Chondrocyte (in vitro differentiated cells): ENCODE data around the gene VSTM5. TPM values are rescaled to one million over a fixed set of nuclear protein-coding genes. Genes with fewer than 3 reads are reported as not detected.

ENCODE experiments used
- DNase-seq: peaks from one replicate; pipeline ENCODE4 v3.0.0; 2021; ENCODE audit warnings: mixed read lengths, low spot score
- H3K27ac Mint-ChIP-seq: one replicate; pipeline ENCODE4 v1.8.0; 2021; ENCODE audit warnings: mild to moderate bottlenecking, moderate library complexity, mixed read lengths; ENCODE audit not compliant: unreplicated experiment
- H3K27me3 Mint-ChIP-seq: 2 replicates; pipeline ENCODE4 v1.8.0; 2021; ENCODE audit warnings: low read depth, mixed read lengths
- H3K36me3 Mint-ChIP-seq: 2 replicates; pipeline ENCODE4 v1.8.0; 2021; ENCODE audit warnings: low read depth, mixed read lengths
- H3K4me1 Mint-ChIP-seq: 2 replicates; pipeline ENCODE4 v1.8.0; 2021; ENCODE audit warnings: low read depth, mild to moderate bottlenecking, mixed read lengths
- H3K4me3 Mint-ChIP-seq: one replicate; pipeline ENCODE4 v1.8.0; 2021; ENCODE audit warnings: mild to moderate bottlenecking, moderate library complexity, mixed read lengths; ENCODE audit not compliant: unreplicated experiment
- H3K9me3 Mint-ChIP-seq: 2 replicates; pipeline ENCODE4 v1.8.0; 2021; ENCODE audit warnings: low read depth, mixed read lengths
- CTCF ChIP-seq: fragments of 200-600 bp; sonication (generic); IDR thresholded peaks from 2 replicates; pipeline ENCODE4 v1.5.0; 2021; ENCODE audit warnings: antibody characterized with exemption, mild to moderate bottlenecking, moderate library complexity
- total RNA-seq: library from RNA; stranded (reverse); gene quantifications from 3 replicates; pipeline ENCODE4 v1.2.1, GENCODE V29; 2021

The VSTM5 gene
- total RNA-seq, 1 donor from 2014 or later = not detected

GRCh38 chr11:93849201-93849600 is 1.2 kb downstream of the VSTM5 start:
- TF ChIP-seq CTCF = no peak
- H3K27ac Mint-ChIP-seq = no peak overlapping the region

GRCh38 chr11:93846411-93846810 is 4.0 kb downstream of the VSTM5 start:
- no peaks in the 10 kb centered on the region for H3K27me3 Mint-ChIP-seq
- no peak for DNase-seq
- no peaks in the 10 kb centered on the region for H3K36me3 Mint-ChIP-seq
- TF ChIP-seq CTCF = no peak
- no peaks in the 10 kb centered on the region for H3K9me3 Mint-ChIP-seq
- peaks cover 9% of the 10 kb centered on the region for H3K4me1 Mint-ChIP-seq
- no peak overlapping the region for H3K27ac Mint-ChIP-seq
- no peak overlapping the region for H3K4me3 Mint-ChIP-seq

More at GRCh38 chr11:93849201-93849600, 1.2 kb downstream of the VSTM5 start:
- H3K4me3 Mint-ChIP-seq = no peak overlapping the region
- no peak for DNase-seq
- H3K9me3 Mint-ChIP-seq = no peaks in the 10 kb centered on the region
- no peaks in the 10 kb centered on the region for H3K36me3 Mint-ChIP-seq
- H3K4me1 Mint-ChIP-seq = peaks cover 6% of the 10 kb centered on the region
- no peaks in the 10 kb centered on the region for H3K27me3 Mint-ChIP-seq

- Mint-ChIP-seq H3K4me1 (peaks cover 9% of the 10 kb centered on the region), H3K27me3 (no peaks in the 10 kb centered on the region), H3K4me3 (no peak overlapping the region), H3K9me3 (no peaks in the 10 kb centered on the region), H3K27ac (no peak overlapping the region), H3K36me3 (no peaks in the 10 kb centered on the region)
- no peak for TF ChIP-seq CTCF
- no peak for DNase-seq
These were observed 5.0 kb downstream of the VSTM5 start for GRCh38 chr11:93845181-93846092.

GRCh38 chr11:93844568-93844967 is 5.8 kb downstream of the VSTM5 start:
- H3K4me3 Mint-ChIP-seq = no peak overlapping the region
- DNase-seq = no peak
- no peak overlapping the region for H3K27ac Mint-ChIP-seq
- TF ChIP-seq CTCF = no peak
- no peaks in the 10 kb centered on the region for H3K27me3 Mint-ChIP-seq
- no peaks in the 10 kb centered on the region for H3K9me3 Mint-ChIP-seq
- H3K36me3 Mint-ChIP-seq = no peaks in the 10 kb centered on the region
- H3K4me1 Mint-ChIP-seq = peaks cover 9% of the 10 kb centered on the region

- H3K4me1 Mint-ChIP-seq = peaks cover 9% of the 10 kb centered on the region
- no peak for DNase-seq
- H3K4me3 Mint-ChIP-seq = no peak overlapping the region
- TF ChIP-seq CTCF = no peak
- no peaks in the 10 kb centered on the region for H3K27me3 Mint-ChIP-seq
- no peaks in the 10 kb centered on the region for H3K36me3 Mint-ChIP-seq
- no peaks in the 10 kb centered on the region for H3K9me3 Mint-ChIP-seq
- no peak overlapping the region for H3K27ac Mint-ChIP-seq
These were observed 6.5 kb downstream of the VSTM5 start for GRCh38 chr11:93843906-93844305.
